HG03469 (cell line): ENCODE results near the gene AKAP10.
"Not testable (repeated sequence)": the region's sequence is repeated elsewhere in the genome, so short reads cannot be mapped to it uniquely, and the experiment has no call there.

ENCODE experiments used
- ATAC-seq: cut with Tn5 transposase; IDR thresholded peaks from one replicate; pipeline ENCODE4 v1.9.1; 2021; ENCODE audit warnings: mild to moderate bottlenecking, moderate library complexity, moderate number of reproducible peaks; ENCODE audit not compliant: unreplicated experiment

AKAP10 gene

DNA sequence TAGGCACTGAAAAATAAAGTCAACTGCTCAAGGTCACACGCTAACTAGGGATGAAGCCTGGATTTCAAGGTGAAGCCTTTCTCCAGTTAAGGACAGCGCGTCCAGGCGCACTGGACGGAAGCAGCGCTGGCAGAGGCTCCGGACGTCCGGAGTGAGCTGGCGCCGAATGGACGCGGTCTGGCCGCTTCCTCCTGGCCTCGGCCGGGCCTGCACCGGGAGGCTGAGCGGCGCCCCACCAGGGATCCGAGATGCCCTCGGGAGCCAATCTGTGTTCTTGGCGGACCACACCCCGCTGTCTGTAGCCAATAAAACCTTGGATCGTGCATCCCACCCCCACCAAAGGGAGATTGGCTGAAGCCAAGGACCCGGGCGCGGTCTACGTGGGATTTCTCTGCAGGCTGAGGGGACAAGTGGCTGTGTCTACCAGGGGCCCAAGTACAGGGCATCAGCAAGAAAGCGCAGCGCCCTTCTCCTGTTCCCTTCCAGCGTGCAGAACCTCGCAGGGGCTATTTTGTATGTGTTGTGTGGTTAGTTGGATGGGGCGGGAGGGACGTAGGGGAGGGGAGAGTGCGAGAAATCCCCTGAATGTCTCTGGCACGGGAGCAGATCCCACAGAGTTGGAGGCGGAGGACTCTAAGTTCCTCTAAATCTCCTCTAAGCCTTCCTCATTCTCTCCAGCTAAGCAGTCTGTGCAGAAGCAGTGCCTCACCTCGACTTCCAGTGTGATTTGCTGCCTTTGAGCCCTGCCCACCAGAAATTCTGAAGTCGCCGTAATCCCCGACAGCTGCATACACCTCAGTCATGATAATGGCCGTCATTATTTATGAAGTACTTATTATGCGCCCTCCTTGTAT, 2.5 kb upstream of the AKAP10 start:
- ATAC-seq = no peak

DNA sequence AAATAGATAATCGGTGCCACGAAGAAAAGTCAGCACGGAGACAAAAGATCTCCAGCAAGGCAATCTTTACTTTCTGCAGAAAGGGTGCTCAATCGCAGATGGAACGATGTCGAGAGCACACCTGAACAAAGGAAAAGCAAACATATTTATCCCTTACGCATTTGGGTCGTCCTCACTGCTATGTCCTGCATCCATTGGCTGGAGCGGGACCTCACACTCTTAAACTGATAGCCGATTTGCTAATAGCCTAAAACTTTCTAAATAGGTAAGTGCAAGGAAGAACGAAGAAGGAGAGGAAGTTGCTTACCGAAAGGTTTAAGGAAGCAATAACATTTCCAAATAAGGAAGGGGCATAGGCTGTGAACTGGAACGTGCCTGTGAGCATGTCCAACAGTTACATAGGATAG, 1.2 kb upstream of the AKAP10 start:
- ATAC-seq = no peak

DNA sequence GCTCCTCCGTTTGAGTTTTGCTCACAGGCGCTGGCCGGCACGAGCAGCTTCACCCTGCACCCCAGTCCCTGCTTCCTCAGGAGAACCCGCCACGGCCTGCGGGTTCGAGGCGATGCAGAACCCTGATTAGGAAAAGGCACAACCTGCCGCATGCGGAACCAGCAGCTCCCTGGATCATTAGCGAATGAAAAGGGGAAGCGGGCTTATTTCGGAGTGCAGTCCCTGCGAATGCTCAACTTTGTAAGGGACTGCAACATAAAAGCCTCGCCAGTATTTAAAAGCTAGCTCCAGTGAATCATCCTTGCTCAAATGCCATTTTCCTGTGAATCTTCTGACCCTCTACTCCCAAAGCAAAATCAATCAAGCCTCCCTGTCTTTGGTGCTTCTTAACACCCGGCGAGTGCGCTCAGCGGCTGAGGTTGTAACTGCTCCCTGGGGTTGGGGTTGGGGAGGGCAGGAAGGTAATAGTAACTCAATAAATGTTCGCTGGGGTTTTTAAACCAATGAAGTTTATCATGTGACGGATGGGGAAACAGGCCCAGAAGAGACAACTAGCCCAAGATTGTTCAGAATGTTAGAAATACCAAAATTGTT, 678 bp upstream of the AKAP10 start:
- peak; percentile 19 for ATAC-seq

DNA sequence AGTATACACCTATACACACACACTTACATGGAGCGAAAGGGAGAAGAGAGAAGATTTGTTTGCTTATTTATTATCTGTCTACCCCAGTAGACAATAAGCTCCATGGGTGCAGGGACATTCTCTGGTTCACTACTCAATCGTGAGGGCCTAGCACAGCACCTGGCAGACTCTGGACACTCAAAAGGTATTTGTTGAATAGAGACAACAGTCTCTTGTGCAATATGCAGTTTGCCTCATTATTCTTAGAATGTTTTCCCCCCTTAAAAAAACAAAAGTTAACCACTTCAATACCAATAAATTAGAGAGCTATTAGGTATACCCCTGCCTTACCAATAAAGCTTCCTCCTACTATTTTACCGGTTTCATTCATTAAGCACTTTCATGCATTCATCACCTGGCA, 2.0 kb downstream of the AKAP10 start:
- ATAC-seq = no peak

GRCh38 chr17:19973156-19973555, 4.5 kb downstream of the AKAP10 start:
- no peak for ATAC-seq

- ATAC-seq = not testable (repeated sequence)
Observed at GRCh38 chr17:19962954-19963353, 14.7 kb downstream of the AKAP10 start.

GRCh38 chr17:19958023-19958422, 19.6 kb downstream of the AKAP10 start:
- no peak for ATAC-seq

DNA sequence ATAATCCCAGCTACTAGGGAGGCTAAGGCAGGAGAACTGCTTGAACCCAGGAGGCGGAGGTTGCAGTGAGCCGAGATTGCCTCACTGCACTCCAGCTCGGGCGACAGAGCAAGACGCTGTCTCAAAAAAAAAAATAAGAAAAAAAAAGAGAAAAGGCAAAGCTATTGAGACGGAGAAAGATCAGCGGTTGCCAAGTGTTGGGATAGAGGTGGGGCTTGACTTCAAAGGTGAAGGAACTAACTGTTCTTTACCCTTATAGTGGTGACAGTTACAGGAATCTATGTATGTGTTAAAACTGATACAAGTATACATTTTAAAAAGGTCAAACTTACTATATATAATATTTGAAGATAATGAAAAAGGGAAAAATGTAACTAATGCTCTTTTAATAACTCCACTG, 22.5 kb downstream of the AKAP10 start:
- ATAC-seq = no peak

DNA sequence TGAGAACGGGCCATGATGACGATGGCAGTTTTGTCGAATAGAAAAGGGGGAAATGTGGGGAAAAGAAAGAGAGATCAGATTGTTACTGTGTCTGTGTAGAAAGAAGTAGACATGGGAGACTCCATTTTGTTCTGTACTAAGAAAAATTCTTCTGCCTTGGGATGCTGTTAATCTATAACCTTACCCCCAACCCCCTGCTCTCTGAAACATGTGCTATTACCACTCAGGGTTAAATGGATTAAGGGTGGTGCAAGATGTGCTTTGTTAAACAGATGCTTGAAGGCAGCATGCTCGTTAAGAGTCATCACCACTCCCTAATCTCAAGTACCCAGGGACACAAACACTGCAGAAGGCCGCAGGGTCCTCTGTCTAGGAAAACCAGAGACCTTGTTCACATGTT, 26.2 kb downstream of the AKAP10 start:
- ATAC-seq = not testable (repeated sequence)

- ATAC-seq = not testable (repeated sequence)
Observed at GRCh38 chr17:19950624-19951195, 26.9 kb downstream of the AKAP10 start.

DNA sequence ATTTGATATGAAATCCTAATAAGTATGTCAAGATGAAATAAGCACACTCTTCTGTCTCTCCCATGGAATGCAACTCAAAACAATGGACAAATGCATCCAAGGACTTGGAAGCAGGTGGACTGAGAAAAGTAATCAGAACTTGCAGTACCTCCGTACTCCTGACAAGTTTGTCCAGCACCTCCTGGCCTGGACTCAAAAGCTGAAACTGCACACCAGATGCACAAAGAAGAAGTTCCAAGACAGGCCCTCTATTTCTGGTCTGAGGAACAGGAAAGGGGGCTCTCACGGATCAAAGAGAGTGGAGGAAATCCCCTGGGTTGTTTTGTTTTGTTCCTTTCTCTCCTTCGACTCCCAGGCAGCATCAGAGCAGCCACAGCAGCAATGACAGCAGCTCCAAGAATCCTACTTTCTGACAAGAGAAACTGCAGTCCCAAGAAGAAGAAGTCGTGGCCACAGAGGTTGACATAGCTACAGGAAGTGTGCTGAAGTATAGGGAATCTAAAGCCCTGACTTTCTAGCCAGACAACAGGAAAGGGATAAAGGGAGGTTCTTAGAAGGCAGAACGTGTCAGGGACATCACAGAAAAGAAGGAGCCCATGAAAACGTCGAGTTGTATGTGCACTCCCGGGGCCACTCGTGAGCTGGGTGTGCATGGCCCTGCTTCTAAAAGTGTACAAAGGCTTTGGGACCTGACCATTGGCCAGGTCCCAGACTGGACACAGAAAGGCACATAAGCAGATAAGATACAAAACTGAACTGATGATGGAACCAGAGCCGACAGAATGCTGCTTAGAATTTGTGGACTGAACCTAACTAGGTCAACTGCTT, 29.3 kb downstream of the AKAP10 start:
- ATAC-seq = no peak

GRCh38 chr17:19946921-19947320, 30.7 kb downstream of the AKAP10 start:
- ATAC-seq = no peak

DNA sequence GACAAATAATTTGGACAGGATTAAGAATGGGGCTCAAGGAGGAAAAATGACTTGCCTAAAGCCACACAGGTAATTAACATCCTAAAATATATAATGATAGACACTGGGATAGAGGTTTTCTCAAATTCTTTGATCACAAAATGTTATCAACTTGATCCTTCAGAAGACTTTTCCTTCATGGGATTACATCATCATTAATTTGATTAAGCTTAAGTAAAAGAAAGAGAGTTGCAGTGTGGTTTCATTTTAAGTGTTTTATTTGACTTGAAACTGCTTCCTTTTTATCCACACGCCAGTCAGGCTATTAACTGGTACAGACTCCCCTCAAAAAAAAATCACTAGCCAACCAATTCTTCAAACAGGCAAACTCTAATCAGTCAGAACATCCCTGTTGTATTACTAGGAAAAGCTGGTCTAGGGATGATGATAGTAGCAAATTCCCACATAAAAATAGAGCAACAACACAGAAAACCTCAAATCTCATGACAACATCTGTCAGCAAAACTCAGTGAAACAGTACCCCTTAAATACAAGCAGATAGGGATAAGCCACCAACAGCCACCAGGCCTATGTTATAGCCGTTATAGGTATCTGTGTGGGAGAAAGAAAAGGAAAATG, 32.5 kb downstream of the AKAP10 start:
- ATAC-seq = no peak

- no peak for ATAC-seq
Observed at GRCh38 chr17:19943599-19943998, 34.0 kb downstream of the AKAP10 start.

DNA sequence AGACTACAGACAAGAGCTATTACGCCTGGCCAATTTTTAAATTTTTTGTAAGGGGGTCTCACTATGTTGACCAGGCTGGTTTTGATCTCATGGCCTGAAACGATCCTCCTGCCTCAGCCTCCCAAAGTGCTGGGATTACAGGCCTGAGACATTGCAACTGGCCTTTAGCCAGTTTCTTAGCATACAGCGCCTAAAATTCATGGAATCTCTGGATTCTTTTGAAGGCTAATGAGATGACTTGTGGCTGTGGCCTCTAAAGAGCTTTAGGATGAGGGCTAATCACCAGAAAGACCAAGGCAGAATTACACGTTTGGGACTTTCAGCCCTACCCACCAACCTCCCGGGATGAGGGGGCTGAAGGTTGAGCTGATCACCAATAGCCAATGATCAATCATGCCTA, 34.6 kb downstream of the AKAP10 start:
- no peak for ATAC-seq

DNA sequence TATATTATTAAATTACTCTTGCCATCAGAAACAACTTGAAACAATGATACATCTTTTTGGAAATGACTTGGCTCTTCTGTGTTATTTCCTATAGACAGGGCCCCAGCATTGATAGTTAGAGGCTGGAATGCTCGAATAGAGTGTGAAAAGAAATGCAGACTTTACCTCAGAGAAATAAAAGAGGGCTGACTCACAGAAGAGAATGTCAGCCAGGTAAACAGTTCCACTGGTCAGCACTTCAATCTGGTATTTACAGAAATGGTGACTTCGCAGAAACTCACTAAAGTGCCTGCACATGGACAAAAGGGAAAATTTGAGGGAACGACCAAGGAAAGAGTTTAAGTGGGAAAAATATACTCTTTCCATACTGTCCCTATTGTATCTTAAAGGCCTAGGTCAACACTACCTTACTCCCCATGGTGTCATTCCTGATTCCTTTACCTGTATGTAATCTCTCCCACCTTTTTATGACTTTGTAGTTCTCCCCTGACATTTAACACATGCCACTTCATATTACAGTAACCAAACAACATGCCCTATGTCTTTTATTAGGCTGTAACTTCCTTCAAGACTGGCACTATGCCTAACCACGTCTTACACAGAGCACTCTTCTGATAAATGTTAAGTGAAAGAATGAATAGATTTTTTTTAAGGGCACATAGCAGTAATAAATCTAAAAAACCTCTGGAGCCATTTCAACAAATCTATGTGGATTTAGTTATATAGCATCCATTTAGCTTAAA, 36.7 kb downstream of the AKAP10 start:
- no peak for ATAC-seq

DNA sequence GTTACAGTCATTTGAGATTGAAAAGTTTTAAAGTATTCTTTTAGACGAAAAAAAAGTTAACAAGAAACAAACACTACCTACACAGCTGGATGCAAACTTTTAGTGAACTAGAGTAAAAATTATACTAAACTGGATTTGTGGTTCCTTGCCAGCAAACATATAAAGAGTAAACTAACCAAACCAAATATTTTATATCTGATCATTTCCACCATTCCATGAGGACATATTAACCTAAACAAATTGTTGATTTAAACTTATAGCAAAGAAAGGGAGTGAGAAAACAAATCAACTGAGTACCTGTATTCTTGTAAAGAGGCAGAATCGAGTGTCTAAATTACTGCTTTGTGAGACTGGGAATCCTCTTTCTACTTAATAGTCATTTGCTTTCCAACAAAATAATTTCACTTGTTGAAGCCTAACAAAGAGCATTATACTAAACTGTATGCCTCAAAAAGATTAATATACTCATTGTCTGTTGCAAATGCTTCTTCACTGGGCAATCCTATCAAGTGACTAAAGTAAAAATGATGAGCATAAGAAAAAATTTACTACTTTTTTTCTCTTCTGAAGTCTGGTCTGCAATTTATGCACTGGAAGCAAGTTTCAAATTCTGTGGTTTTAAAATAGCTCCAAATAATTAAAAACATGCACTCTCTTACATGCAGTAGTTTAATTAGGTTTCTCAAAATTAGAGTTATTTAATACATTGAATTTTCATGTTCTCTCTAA, 37.5 kb downstream of the AKAP10 start:
- ATAC-seq = no peak

DNA sequence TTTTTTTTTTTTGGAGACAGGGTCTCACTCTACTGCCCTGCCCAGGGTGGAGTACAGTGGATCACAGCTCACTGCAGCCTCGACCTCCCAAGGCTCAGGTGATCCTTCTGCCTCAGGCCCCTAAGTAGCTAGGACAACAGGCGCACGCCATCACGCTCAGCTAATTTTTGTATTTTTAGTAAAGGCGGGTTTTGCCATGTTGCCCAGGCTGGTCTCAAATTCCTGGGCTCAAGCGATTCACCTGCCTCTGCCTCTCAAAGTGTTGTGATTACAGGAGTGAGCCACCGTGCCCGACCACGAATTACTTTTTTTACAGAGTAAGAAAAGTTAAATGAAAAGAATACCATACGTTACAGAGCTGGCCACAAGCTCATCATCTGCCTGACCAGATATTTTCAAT, 38.9 kb downstream of the AKAP10 start:
- ATAC-seq = no peak

DNA sequence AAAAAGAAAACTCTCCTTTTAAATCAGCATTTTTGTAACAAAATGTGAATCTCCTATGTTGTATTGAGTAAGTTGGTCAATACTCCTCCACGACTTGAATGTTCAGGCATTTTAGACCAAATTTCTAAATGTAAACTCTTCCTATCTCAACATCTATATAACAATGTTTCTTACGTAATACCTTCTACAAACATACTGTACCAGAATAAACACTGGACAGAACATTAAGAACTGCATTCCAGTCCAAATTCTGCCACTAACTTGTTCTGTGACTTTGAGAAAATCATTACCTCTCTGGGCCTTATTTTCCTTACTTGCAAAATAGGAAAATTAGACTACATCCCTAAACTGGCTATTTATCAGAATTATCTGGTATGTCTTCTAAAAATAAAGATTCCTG, 40.1 kb downstream of the AKAP10 start:
- ATAC-seq = no peak

- ATAC-seq = no peak
Observed at GRCh38 chr17:19935169-19935568, 42.5 kb downstream of the AKAP10 start.
